ENCODE data around the gene UGGT2.
"Not testable (repeated sequence)": the region's sequence is repeated elsewhere in the genome, so short reads cannot be mapped to it uniquely, and the experiment has no call there.

UGGT2 gene

DNA sequence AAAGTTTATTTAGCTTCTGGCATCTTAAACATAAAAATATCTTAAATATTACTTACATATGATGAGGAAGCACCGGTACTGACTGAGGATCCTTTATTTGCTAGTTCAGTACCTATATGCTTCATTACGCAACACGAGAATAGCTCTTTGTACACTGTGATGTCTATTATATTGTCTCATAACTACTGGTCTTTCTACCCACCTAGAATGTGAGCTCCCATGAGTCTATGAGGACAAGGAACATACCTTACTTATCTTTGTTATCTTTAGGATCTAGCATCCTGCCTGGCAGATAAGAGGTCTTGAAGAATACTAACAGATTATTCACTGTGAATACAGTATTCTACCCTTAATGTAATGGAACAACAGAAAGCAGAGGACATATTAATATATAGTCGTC is 251.4 kb downstream of the UGGT2 start:
- no peak for DNase-seq (ENCODE audit: extremely low read depth in 1 of 2, low read depth in 1 of 2)

GRCh38 chr13:95800436-95800835 is 252.8 kb downstream of the UGGT2 start:
- DNase-seq (ENCODE audit: extremely low read depth in 1 of 2, low read depth in 1 of 2): no peak

GRCh38 chr13:95797016-95797415 is 256.2 kb downstream of the UGGT2 start:
- no peak for DNase-seq (ENCODE audit: extremely low read depth in 1 of 2, low read depth in 1 of 2)

DNA sequence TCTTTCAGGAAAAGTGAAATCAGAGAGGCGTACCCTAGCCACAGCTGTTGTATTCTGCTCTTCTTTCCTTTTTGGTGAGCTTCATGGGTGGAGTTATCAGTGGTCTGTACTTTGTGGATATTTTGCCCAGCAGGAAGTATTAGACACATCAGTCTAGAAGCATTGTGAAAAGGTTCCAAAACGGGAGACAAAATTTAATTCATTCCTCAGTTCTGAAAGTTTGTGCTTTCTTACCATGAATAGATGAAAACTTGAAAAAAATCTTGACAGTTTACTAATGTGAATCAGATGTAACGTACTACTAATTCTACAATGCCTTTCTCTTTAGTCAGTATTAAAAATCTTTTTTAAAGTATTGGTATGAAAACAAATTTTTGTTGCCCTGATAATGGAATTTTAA is 259.4 kb downstream of the UGGT2 start:
- no peak for DNase-seq (ENCODE audit: extremely low read depth in 1 of 2, low read depth in 1 of 2)

- DNase-seq (ENCODE audit: extremely low read depth in 1 of 2, low read depth in 1 of 2): no peak
These were observed 260.1 kb downstream of the UGGT2 start for GRCh38 chr13:95793018-95793555.

GRCh38 chr13:95791084-95791722 is 262.0 kb downstream of the UGGT2 start:
- no peak for DNase-seq (ENCODE audit: extremely low read depth in 1 of 2, low read depth in 1 of 2)

DNA sequence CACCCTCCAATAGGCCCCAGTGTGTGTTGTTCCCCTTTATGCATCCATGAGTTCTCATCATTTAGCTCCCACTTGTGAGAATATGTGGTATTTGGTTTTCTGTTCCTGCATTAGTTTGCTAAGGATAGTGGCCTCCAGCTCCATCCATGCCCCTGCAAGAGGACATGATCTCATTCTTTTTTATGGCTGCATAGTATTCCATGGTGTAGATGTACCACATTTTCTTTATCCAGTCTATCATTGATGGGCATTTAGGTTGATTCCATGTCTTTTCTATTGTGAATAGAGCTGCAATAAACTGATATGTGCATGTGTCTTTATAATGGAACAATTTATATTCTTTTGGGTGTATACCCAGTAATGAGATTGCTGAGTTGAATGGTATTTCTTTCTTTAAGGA is 263.9 kb downstream of the UGGT2 start:
- not testable (repeated sequence) for DNase-seq (ENCODE audit: extremely low read depth in 1 of 2, low read depth in 1 of 2)

DNA sequence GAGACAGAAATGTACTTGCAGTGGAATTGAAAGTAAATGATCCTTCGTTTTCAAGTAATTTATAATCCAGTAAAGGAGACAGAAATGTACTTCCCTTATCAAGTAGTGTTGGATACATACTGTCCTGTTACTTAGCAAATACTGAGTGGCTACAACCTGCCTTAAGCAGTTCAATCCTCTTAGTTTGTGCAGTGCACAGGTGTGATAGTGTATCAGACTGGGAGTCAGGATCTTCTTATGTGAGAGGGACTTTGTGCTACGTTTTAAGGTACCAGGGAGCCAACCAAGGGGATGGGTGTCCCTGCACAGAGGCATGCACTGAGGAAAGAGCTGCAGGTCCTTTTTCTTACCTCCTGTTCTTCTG is 265.1 kb downstream of the UGGT2 start:
- no peak for DNase-seq (ENCODE audit: extremely low read depth in 1 of 2, low read depth in 1 of 2)

DNA sequence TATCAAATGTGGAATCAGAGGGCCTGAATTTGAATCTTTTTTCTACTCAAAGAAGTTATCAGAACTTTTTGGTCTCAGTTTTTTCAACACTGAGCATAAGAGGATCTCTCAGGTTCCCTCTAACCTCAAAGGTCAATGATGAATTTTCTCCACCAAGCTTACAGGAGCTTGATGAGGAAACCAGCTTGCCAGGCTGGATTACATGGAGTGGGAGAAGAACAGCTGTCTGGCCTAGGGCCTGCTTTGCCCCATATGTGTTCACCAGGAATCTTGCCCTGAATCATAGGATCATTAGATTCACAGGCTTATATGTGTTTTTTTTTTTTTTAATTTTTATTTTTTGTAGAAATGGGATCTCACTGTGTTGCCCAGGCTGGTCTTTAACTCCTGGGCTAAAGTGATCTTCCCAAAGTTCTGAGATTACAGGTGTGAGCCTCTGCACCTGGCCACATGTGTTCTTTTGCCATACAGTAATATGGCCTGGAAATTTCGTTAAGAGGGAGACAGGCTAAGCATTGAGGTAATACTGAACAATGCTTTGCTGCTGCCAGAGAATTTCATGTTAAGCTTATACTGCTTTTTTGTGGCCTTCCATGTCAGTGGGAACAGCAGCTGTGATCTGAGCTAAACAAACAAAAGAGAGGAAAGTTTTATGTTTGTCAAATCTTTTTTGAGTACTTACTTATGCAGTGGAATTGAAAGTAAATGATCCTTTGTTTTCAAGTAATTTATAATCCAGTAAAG is 265.7 kb downstream of the UGGT2 start:
- no peak for DNase-seq (ENCODE audit: extremely low read depth in 1 of 2, low read depth in 1 of 2)

DNA sequence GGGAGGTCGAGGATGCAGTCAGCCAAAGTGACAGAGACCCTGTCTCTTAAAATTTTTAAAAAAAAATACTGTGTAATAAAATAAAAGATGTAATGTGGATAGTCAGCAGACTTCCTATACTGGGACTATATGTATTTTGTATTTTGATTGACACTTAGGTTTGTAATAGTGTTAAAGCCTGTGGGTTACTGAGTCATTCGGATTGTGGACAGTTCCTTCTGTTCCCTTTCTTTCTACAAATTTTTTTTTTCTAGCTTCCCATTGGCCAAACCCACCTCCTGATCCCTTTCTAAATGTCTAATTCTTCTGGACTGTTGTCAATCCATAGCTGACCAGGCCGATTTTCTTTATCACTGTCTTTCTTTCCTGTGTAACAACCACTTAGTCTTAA is 268.3 kb downstream of the UGGT2 start:
- no peak for DNase-seq (ENCODE audit: extremely low read depth in 1 of 2, low read depth in 1 of 2)

- DNase-seq (ENCODE audit: extremely low read depth in 1 of 2, low read depth in 1 of 2): no peak
These were observed 268.9 kb downstream of the UGGT2 start for GRCh38 chr13:95784161-95784899.

DNA sequence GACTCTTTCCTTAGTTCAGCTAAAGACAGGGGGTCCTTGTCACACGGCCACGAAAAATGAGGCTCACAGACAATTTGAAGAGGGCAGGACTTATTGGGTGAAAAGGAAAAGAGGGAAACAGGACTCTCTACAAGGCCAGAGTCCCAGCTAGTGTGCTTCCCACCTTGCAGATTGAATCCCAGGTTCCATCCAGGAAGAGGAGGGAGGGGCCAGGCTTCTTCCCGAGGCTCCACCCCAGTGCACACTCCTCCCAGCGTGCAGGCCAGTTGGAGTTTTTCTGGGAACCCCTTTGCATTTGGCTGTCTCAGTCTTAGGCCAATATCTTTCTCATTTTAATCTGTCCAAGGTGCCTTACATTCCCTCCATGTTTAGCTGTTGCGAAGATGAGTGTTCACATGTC is 269.5 kb downstream of the UGGT2 start:
- DNase-seq (ENCODE audit: extremely low read depth in 1 of 2, low read depth in 1 of 2): no peak

DNA sequence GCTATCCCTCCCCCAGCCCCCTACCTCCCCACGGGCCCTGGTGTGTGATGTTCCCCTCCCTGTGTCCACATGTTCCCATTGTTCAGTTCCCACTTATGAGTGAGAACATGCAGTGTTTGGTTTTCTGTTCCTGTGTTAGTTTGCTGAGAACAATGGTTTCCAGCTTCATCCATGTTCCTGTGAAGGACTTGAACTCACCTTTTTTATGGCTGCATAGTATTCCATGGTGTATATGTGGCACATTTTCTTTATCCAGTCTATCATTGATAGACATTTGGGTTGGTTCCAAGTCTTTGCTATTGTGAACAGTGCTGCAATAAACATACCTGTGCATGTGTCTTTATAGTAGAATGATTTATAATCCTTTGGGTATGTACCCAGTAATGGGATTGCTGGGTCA is 271.3 kb downstream of the UGGT2 start:
- not testable (repeated sequence) for DNase-seq (ENCODE audit: extremely low read depth in 1 of 2, low read depth in 1 of 2)

DNA sequence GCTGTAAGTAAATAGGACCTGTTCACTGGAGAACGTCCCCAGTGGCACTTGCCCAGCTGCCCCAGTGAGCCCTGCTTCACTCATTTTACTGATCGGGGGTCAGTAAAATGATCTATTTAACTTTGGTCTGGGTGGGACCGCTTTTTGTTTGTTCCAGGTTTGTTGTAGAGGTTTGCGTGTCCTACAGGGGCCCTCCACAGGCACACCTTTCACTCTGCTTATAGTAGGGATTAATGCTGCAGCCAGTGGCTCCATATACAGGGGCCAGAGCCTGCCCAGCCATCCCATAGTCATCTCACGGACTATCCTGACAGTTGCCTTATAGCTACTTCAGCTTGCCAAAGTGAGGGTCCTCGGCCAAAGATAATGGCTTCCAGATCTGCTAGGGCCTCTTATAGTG is 272.2 kb downstream of the UGGT2 start:
- no peak for DNase-seq (ENCODE audit: extremely low read depth in 1 of 2, low read depth in 1 of 2)

DNA sequence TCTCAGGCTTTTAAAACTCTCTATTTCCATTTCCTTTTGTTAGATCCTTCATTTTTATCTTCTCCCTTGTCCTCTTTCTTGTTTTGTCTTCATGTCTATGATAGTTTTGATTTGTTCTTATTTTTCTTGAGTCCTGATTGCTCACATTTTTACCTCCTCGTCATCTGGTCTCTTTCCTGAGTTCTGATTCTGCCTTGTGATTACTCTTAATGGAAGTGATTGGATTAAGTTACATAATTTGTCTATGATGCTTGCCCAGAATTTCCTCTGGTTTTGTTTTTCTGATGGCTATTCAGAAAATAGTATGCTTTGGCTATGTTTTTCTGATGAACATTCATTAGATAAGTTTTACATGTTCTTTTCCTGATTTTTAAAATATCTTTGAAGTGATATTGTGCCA is 273.7 kb downstream of the UGGT2 start:
- DNase-seq (ENCODE audit: extremely low read depth in 1 of 2, low read depth in 1 of 2): no peak

DNA sequence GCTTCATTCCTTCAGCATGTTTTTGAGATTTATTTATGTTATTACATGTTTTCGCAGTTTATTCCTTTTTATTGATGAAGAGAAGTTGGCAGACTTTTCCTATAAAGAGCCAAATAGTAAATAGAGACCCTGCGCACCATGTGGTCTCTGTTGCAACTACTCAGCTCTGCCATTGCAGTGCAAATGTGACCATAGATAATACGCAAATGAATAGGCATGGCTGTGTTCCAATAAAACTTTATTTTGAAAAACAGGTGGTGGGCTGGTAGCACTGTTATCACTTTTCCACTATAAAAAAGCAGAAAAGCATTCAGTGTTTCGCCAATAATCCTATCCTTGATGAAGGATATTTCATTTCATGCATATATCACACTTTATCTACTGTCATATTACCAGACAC is 281.3 kb downstream of the UGGT2 start:
- no peak for DNase-seq (ENCODE audit: extremely low read depth in 1 of 2, low read depth in 1 of 2)

- DNase-seq (ENCODE audit: extremely low read depth in 1 of 2, low read depth in 1 of 2): no peak
These were observed 289.6 kb downstream of the UGGT2 start for GRCh38 chr13:95763601-95764000.

DNA sequence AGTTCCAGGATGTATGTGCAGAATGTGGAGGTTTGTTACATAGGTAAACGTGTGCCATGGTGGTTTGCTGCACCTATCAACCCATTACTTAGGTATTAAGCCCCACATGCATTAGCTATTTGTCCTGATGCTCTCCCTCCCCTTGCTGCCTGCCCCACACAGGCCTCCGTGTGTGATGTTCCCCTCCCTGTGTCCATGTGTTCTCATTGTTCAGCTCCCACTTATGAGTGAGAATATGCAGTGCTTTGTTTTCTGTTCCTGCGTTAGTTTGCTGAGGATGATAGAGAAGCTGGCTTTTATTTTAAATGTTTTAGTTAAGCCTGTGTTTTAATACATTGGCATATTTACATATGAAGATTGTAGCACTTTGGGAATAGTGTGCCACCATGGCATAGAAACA is 290.6 kb downstream of the UGGT2 start:
- not testable (repeated sequence) for DNase-seq (ENCODE audit: extremely low read depth in 1 of 2, low read depth in 1 of 2)

GRCh38 chr13:95756072-95756471 is 297.1 kb downstream of the UGGT2 start:
- no peak for DNase-seq (ENCODE audit: extremely low read depth in 1 of 2, low read depth in 1 of 2)

DNA sequence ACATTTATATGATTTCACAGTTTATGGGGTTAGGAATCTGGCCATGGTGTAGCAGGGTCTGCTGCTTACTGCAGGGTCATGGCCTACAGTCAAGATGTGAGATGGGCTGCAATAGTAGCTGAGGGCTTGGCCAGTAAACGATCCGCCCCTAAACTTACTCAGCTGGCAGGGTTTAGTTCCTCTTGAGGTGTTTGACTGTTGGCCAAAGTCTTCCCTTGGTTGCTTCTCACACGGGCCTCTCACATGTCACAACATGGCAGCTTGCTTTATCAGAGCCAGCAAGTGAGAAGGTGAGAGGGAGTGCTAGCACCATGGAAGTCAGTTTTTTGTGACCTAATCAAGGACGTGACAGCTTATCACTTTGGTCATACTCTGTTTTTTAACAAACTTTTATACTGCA is 299.1 kb downstream of the UGGT2 start:
- no peak for DNase-seq (ENCODE audit: extremely low read depth in 1 of 2, low read depth in 1 of 2)

DNA sequence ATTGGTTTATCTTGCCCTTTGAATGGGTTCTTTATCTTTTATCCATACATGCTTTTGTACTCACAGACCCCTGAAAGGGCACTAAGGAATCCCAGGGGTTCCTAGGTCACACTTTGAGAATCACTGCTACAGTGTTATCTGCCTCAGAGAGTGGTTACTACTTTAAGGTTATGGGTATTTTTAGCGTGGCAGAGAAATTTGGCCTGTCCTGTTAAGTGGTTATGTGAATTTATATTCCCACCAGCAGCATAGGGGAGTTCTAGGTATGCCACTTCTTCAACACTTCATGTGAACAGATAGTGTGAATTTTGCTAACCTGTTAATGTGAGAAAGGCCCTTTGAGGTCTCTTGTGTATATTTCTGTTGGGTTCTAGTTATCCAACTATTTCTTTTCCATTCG is 300.5 kb downstream of the UGGT2 start:
- no peak for DNase-seq (ENCODE audit: extremely low read depth in 1 of 2, low read depth in 1 of 2)
